ENCODE results near the gene JAKMIP3. TPM values are rescaled to one million over a fixed set of nuclear protein-coding genes. Genes with fewer than 3 reads are reported as not detected.

JAKMIP3 gene
- under 1 TPM; 0.06 to 0.14 TPM for total RNA-seq
- long read RNA-seq = 0 reads

DNA sequence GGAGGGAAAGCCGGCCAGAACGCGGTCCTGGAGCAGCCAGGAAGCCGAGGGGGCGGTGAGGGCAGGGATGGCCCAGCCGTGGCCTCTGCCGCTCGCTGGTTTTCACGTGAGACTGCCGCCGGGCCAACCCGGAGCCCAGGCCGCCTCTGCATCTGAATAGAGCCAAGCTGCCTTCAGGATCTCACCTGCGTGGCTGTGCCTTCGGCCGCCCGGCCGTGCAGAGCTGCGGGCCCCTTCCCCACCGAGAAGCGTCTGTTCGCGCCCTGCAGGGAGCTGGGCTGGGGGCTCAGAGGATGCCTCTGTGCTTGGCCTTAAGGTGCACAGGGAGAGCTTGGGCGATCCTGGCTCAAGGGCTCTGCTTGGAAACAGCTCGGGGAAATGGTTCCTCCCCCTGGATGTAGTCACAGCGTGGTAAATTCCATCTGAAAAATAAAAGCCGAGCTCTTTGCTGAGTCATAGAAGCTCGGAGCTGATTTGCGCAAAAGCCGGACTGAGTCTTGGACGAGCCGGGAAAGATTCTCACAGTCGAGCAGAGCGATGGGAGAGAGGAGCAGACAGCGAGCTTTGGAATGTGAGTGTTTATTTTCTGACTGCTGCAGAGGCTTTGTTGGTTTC lies at the start of gene JAKMIP3:
JAKMIP3 (plus strand) TSS at position 456 of the 615 bp plus-strand sequence. CDS start 38,863 bp downstream, outside the sequence.
- ATAC-seq = peak; percentile 44
- intact Hi-C loops (cut with DNase I, micrococcal nuclease) = no loop called here

DNA sequence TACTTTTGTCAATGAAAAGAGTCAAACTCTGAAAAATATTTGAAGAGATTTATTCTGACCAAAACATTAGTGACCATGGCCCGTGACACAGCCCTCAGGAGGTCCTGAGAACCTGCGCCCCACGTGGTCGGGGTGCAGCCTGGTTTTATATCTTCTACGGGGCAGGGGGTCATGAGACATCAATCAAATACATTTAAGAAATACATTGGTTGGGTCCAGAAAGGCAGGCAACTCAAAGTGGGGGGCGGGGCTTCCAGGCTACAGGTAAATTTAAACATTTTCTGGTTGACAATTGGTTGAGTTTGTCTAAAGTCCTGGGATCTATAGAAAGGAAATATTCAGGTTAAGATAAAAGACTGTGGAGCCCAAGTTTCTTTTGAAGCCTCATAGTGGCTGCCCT lies 49.2 kb upstream of the JAKMIP3 start:
- ATAC-seq = no peak
- DNase-seq = no peak

More for the DNA sequence above, at the start of gene JAKMIP3:
- DNase-seq = peak; percentile 14 to 46

DNA sequence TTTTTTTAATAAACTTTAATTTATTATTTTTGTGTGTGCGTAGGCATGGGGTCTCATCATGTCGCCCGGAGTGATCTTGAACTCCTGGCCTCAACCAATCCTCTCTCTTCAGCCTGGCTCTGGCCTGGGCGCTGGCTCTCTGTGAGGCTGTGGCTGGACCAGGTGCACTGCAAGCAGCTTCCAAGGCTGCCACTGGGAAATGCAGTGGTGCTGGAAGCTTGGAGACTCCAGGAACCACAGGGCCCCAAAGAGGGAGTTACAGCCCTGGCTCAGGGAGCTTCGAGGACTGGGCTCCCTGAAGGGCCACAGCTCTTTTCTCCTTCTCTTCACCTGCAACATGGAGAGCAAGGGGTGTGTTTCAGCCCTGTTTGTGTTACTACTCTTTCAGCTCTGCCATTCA lies 47.3 kb upstream of the JAKMIP3 start:
- intact Hi-C loops (cut with DNase I, micrococcal nuclease) = no loop called here
- no peak for ATAC-seq
- no peak for DNase-seq

More for the DNA sequence above, 49.2 kb upstream of the JAKMIP3 start:
- intact Hi-C loops (cut with DNase I, micrococcal nuclease) = no loop called here

DNA sequence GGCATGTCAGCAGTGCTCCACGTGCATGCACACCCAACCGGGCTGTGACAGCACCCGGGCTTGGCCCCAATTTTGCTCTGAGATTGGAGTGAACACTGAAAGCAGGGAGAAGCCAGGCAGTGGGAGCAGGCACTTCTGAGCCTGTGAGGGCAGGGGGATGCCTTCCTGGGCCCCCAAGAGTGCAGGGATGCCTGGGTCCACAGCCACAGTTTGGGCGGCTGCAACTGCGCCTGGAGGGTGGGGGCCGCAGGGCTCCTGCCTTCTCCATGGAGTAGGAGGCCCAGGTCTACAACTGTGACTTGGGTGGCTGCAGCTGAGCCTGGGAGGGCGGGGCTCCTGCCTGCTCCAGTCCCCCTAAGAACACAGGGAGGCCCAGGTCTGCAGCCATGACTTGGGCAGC lies 46.4 kb upstream of the JAKMIP3 start:
- no peak for DNase-seq
- no peak for ATAC-seq
- intact Hi-C loops (cut with DNase I, micrococcal nuclease) = no loop called here

DNA sequence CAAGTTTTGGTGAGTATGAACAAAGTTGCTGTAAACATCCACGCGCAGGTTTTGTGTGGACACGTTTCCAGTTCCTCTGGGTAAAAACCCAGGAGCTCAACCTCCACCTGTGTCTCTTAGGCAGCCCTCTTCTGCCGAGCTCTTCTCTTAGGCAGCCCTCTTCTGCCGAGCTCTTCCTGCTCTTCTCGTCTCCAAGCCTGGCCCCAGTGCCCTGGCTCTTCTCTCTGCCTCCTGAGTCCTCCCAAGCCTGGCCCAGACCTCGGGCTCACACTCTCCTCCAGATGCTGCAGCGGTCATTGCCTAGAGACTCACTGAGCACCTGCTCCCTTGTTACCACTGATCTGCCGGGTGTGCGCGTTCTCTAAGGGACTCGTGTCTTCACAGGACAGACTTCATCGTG lies 45.3 kb upstream of the JAKMIP3 start:
- ATAC-seq (no peak), DNase-seq (no peak)
- intact Hi-C loops (cut with DNase I, micrococcal nuclease) = loop anchor here (5.0 to 10.0 kb wide), 2 partner anchors 133 to 136 kb away; no protein-coding TSS in a partner anchor

DNA sequence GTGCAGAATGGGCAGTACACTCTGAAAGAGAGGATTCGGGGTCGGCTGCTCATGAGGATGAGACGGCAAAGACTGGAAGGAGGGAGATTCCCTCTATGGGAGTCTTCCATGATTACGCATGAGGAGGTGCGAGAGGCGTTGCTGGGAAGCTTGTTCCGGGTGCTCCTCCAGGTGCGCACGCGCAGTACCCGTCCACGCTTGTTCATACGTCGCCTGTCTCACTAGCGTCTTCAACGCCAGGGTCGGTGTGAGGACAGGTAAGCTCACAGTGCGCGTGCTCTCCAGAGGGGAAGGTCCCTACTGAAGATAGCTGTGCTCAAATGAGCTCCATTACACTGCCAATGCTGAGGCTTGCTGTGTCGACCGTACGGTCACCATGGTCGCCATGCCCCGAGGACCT lies 44.7 kb upstream of the JAKMIP3 start:
- DNase-seq = no peak
- no peak for ATAC-seq
- intact Hi-C loops (cut with DNase I, micrococcal nuclease) = loop anchor here (5.0 to 10.0 kb wide), 2 partner anchors 134 to 136 kb away; no protein-coding TSS in a partner anchor

DNA sequence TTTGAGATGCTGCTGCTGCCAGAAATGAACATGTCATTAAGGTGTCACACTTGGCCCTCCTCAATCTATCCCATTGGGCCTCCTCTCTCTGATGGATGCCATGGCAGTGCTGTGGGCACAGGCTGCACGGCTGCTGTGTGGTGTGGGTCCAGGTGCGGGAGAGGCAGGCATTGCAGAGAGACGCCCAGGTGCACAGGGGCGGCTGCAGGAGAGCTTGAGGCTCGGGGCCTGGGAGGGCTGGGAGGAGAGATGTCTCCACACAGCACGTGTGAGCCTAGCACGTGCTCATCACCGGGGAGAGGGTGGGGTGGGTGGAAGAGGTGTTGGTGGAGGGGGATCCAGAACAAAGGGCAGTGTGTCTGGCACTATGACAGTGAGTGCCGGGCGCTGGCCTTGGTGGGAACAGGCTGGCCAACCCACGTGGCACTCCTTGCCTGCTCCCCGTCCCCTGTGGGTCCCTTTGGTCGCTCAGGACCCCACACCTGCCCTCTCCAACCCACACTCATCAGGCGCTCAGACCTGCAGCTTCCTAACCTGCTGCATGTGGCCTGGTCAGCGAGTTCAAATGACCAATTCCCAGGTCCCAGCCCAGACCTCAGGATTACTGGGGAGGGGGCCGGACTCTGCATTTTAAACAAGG lies 44.1 kb upstream of the JAKMIP3 start:
- DNase-seq (no peak), ATAC-seq (no peak)
- intact Hi-C loops (cut with DNase I, micrococcal nuclease) = loop anchor here (5.0 to 10.0 kb wide), 2 partner anchors 134 to 137 kb away; no protein-coding TSS in a partner anchor

DNA sequence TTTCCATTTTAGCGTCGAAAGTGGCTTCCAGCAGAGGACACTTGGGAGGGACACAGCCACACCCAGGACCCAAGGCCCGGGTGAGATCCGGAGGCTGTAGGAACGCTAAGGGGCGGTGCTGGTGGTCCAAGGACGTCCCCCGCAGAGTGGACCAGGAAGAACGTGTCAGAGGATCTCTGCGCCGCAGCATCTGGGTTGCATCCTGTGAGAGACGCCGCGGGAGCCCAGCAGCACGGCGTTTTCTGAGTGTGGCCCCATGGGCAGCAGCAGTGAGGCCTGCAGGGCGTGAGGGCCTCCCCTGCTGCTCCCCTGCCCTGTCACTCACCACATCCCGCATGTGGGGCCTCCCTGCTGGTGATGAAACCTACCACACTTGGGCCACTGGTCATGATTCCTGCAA lies 43.5 kb upstream of the JAKMIP3 start:
- intact Hi-C loops (cut with DNase I, micrococcal nuclease) = loop anchor here (5.0 to 10.0 kb wide), 2 partner anchors 135 to 137 kb away; no protein-coding TSS in a partner anchor

DNA sequence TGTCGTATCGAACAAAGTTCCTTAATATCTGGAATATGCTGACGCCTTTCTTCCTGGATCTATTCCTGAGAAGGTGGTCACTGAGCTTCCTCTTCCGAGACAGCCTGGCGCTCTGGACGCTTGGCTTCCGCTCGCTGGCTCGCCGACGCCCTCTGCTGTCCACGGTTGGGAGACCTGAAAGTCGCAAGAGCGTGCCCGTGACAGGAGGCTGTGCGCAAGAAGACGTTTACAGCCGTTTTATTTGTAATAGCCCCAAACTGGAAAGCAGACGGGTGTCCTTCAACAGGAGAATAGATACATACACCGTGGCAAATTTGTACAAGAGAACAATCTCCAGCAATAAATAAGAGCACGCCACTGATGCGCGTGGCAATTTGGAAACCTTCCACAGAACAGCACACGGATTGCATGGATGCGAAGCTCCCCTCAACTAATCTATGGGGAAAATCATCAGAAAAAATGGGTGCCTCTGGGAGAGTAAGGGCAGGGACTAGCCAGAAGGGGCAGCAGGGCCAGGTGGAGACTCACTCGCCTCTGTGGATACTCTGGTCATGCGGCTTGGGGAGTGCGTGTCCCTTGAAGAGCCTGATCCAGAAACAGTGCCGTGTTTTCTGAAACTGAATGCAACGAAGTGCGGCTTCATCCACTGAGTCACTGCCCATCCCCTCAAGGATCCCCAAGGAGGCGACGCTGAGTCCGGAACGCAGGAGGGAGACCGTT lies 42.5 kb upstream of the JAKMIP3 start:
- DNase-seq (peak; percentile 54 to 89), ATAC-seq (peak; percentile 95)
- intact Hi-C loops (cut with DNase I, micrococcal nuclease) = loop anchor here (5.0 to 10.0 kb wide), 2 partner anchors 136 to 138 kb away; no protein-coding TSS in a partner anchor

More for the DNA sequence above, 43.5 kb upstream of the JAKMIP3 start:
- DNase-seq = no peak
- no peak for ATAC-seq

DNA sequence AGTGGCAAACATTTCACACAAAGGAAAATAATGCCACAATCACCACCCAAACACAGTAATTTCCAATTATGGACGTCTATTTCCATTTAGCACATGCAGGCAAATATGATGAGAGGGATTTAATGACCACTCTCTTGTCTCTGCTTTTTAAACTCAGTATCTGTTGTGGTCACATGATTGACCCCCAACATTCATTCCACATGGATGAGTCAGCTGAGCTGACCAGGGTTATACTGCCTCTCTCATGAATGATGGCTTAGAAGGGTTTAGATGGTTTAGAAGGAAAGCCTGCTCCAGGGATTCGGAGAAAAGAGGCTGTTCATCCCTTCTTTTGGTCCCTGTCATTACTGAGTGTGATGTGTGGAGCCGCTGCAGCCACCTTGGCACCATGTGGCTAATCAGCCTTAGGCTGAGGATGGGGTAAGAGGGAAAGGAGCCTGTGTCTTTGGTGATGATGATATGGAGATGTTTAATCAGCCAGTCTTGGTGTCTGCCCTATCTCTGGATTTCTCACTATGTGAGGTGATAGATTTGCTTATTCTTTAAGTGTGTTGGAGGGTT lies 38.2 kb upstream of the JAKMIP3 start:
- ATAC-seq (no peak), DNase-seq (no peak)
- intact Hi-C loops (cut with DNase I, micrococcal nuclease) = loop anchor here in 1 of 2 donors (10.0 kb wide), 1 partner anchor 143 kb away; no protein-coding TSS in a partner anchor

DNA sequence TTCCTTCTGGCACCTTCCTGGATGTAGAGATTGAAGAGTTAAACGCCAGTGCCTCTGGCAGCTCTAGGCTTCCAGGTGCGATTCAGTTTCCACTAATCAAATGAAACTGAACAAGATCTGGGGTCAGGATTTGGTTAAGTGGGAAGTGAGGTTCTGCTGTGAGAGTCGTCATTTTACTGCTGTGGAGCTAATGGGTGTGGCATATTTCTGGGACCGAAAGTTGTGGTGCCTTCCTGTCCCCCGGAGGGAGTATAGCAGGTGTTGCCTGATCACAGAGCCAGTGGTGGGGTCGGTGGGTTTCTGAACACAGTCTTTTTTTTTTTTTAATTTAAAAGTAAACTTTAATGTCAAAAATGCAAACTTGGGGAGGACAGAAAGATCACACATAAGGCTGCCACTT lies 37.0 kb upstream of the JAKMIP3 start:
- ATAC-seq (no peak), DNase-seq (no peak)
- intact Hi-C loops (cut with DNase I, micrococcal nuclease) = loop anchor here in 1 of 2 donors (10.0 kb wide), 1 partner anchor 144 kb away; no protein-coding TSS in a partner anchor

DNA sequence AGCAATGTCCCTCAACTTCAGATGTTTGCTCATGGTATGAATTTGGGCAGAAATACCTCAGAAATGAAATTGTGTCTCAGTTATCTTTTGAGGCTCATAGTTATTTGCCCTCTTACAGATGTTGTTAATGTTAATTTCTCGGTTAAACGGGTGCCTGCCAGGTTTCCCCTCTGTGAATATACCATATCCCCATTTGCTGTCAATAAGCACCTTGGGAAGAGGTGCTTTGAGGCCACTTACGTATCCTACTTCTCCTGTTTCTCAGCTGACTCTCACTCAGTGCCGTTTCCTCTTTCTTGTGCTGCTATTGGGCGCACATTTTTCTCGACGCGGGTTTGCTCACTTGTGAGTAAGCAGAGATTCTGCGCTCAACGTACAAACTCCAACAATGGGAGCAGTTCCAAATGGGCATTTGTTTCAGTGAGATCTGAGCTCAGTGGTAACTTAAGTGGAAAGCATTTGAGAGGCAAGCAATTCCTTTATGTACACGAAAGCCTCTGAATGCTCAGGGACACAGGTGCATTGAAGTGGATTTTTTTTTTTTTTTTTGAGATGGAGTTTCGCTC lies 34.8 kb upstream of the JAKMIP3 start:
- intact Hi-C loops (cut with DNase I, micrococcal nuclease) = no loop called here
- ATAC-seq (no peak), DNase-seq (no peak)

DNA sequence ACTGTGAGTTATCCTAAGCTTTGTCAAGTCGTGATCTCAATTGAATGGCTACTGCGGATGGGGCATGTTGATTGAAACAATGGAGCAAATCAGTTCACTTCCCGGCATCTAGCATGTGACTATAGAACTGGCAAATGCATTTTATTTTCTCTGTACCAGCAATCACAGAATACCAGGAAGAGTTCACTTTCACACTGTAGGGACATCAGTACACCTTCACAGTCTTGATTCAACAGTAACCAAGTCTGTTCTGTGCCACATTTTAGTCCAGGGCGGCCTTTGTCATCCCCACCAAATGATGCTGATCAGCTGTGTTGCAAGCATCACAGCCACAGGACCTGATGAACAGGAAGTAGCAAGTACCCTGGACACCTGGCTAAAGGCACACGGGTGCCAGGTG lies 32.1 kb upstream of the JAKMIP3 start:
- intact Hi-C loops (cut with DNase I, micrococcal nuclease) = no loop called here
- ATAC-seq (no peak), DNase-seq (no peak)

DNA sequence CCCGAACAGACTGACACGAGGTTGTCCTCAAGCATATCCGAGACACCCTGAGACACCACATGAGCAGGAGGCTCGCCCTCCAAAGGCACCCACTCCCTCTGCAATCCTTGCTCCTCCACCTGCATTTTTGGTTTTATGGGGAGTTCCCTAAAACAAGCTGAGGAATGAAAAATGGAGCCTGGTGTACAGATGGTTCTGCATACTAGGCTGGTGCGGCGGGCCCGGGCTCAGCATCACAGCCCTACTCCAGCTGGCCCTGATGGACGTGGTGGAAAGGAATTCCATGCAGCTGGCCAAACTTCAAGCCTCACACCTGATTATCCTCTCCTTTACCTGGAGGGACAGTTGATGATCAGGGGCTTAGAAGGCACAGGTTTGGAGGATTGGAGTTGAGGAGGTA lies 30.3 kb upstream of the JAKMIP3 start:
- ATAC-seq (no peak), DNase-seq (no peak)
- intact Hi-C loops (cut with DNase I, micrococcal nuclease) = no loop called here

DNA sequence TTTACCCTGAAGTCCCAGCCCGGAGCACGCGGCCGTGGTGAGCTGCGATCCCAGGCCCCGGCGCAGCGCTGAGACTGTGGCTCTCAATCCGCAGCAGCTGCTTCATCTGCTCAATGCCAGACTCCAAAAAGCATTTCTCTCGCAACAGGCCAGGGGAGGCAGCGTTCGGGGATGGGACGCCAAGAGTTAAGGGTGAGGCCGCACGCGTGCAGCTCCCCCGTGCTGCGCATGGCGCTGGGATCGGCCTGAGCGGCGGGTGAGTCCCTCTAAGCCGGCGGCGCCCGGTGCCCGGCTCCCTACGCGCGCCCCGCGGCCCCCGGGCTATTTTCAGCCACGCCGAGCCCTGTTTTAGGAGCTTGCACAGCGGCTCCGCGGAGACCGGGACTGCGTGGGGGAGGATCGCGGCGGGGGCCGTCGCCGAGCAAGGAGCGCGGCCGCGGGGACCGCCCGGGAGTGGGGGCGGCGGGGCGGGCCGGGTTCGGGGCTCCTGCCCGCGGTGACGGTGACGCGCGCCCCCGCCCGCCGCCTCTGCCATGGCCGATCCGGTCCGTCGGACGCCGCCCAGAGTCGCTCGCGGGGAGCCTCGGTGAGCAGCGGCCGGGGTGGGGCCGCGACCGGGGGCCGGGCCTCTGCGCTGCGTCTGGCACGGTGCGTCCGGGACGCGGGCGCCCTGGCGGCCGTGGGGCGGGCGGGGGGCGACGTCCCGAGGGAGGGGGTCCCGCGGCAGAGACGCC lies 29.4 kb upstream of the JAKMIP3 start:
- DNase-seq = no peak
- ATAC-seq = peak; percentile 45
- intact Hi-C loops (cut with DNase I, micrococcal nuclease) = no loop called here

DNA sequence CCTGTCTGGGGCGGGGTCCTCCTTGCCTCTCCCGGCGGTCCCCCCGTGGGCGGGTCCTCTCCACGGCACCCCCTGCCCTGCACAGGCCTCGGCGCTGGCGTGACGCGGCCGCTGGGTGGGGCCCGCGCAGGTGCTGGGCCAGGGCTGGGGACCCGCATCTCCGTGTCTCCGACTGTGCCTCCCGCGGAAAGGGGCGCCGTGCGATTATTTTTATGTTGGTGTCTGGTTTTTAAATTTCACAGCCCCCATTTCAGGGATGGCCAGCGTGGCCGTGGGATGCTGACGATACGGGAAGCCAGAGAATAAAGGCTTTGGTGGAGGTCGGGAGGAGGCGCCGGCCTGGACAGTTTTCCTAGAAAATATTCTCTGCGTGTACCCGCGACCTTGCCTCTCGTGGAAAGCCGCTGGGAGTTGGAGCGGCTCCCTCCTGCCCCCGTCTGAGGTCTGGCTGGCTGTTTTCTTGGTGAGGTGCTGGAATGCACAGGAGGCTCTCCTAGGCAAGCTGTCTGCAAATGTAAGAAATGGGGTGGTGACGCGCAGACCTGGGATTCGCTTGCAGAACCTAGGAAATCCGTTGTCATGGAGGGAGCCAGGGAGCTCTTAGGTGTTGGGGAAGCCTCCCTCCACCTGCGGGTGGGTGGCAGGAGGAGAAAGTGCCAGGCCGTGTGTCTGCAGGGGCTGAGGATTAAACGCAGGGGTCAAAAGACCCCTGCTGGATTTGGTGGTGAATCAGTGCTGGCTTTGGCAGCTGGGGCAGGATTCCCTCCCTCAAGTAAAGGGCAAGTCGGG lies 28.7 kb upstream of the JAKMIP3 start:
- DNase-seq (no peak), ATAC-seq (peak; percentile 14)
- intact Hi-C loops (cut with DNase I, micrococcal nuclease) = no loop called here

DNA sequence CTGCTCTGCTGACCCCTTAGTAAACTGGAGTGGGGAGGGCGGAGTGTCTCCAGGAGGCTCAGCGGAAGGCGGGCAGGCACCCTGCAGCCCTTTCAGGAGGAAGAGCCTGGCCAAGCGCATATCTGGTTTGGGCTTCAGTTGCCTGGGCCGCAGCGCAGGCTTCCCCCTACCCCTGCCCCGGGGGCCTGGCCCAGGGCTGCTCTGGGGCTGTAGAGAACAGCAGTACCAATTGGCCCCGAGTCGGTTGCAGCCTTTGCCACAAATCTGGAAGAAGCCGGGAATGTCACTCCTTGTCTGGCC lies 28.1 kb upstream of the JAKMIP3 start:
- intact Hi-C loops (cut with DNase I, micrococcal nuclease) = no loop called here
- DNase-seq (no peak), ATAC-seq (no peak)

DNA sequence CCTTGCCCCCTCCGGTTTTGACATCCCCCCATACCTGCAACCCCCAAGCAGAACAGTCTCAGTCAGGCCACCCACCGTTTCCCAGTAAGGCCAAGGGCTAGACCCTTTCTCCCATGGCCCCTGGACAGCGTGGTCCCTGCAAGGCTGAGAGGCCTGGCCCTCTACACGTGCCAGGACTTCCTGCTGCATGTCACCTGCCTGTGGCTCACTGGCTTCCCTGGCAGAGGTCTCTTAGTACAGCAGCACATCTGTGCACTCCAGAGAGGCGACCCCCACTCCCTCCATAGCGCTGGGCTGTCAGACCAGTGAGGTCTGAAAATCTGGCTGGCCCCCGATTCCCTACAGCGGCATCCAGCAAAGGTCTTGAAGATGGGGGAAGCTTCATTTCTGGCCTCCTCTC lies 26.4 kb upstream of the JAKMIP3 start:
- intact Hi-C loops (cut with DNase I, micrococcal nuclease) = no loop called here

More for the DNA sequence above, 26.4 kb upstream of the JAKMIP3 start:
- ATAC-seq (no peak), DNase-seq (no peak)

Data from left colon (tissue), 2 donors.